WTC11 (cell line): ENCODE data around the gene MOSPD3. TPM values are rescaled to one million over a fixed set of nuclear protein-coding genes. Genes with fewer than 3 reads are reported as not detected.

ENCODE experiments used
- ATAC-seq: fragments of 200-7000 bp; cut with Tn5 transposase; 2 replicates; pipeline ENCODE4 v1.10.0; 2021; ENCODE audit warnings: mild to moderate bottlenecking, moderate library complexity
- CTCF ChIA-PET: fragments of 300-600 bp; sonication (Branson Sonifier 250); formaldehyde crosslinking; loops from one replicate; lab custom pipeline; 2021; ENCODE audit warnings: antibody characterized with exemption; lab: Charles Lee
- POLR2A ChIA-PET: fragments of 350-600 bp; sonication (Branson Sonifier 250); formaldehyde crosslinking; loops from one replicate; lab custom pipeline; 2021; ENCODE audit warnings: antibody characterized with exemption; lab: Charles Lee
- DNase-seq: peaks from one replicate; pipeline ENCODE4 v3.0.0; 2021; ENCODE audit warnings: low spot score
- H3K27ac Mint-ChIP-seq: 2 replicates; pipeline ENCODE4 v1.8.0; 2021; ENCODE audit warnings: mixed read lengths
- H3K27me3 Mint-ChIP-seq: 2 replicates; pipeline ENCODE4 v1.8.0; 2021; ENCODE audit warnings: low read depth, mild to moderate bottlenecking, moderate library complexity, mixed read lengths
- H3K36me3 Mint-ChIP-seq: 2 replicates; pipeline ENCODE4 v1.8.0; 2021; ENCODE audit warnings: mixed read lengths
- H3K4me1 Mint-ChIP-seq: 2 replicates; pipeline ENCODE4 v1.8.0; 2022; ENCODE audit warnings: mixed read lengths
- H3K4me3 Mint-ChIP-seq: 2 replicates; pipeline ENCODE4 v1.8.0; 2021; ENCODE audit warnings: mild to moderate bottlenecking, moderate library complexity, mixed read lengths
- H3K9me3 Mint-ChIP-seq: 2 replicates; pipeline ENCODE4 v1.8.0; 2021; ENCODE audit warnings: mixed read lengths
- CBFB ChIP-seq: sonication (generic); formaldehyde crosslinking; IDR thresholded peaks from 2 replicates; pipeline ENCODE4 v1.8.1; 2022; ENCODE audit warnings: mild to moderate bottlenecking, low read depth, missing genetic modification reagents
- EMX1 ChIP-seq: fragments of 250-450 bp; sonication (Bioruptor Pico); IDR thresholded peaks from 2 replicates; pipeline ENCODE4 v1.8.0; 2021; ENCODE audit warnings: mild to moderate bottlenecking
- FOXP1 ChIP-seq: sonication (generic); formaldehyde crosslinking; IDR thresholded peaks from 2 replicates; pipeline ENCODE4 v1.8.0; 2022; ENCODE audit warnings: missing genetic modification reagents, mild to moderate bottlenecking, moderate library complexity, borderline replicate concordance
- MYBL2 ChIP-seq: sonication (generic); formaldehyde crosslinking; IDR thresholded peaks from 2 replicates; pipeline ENCODE4 v1.8.1; 2023; ENCODE audit warnings: mild to moderate bottlenecking, moderate library complexity, missing genetic modification reagents
- NFATC4 ChIP-seq: fragments of 250-450 bp; sonication (Bioruptor Pico); IDR thresholded peaks from 2 replicates; pipeline ENCODE4 v1.9.0; 2021; ENCODE audit warnings: mild to moderate bottlenecking
- NFE2L1 ChIP-seq: sonication (generic); formaldehyde crosslinking; IDR thresholded peaks from 2 replicates; pipeline ENCODE4 v1.8.1; 2023; ENCODE audit warnings: missing genetic modification reagents
- NR3C1 ChIP-seq: sonication (generic); formaldehyde crosslinking; conservative IDR thresholded peaks from 2 replicates; pipeline ENCODE4 v1.8.1; 2023; ENCODE audit warnings: low read depth, mild to moderate bottlenecking, missing genetic modification reagents
- OVOL2 ChIP-seq: fragments of 250-450 bp; sonication (Bioruptor Pico); IDR thresholded peaks from 2 replicates; pipeline ENCODE4 v1.9.0; 2021; ENCODE audit warnings: mild to moderate bottlenecking, borderline replicate concordance
- PRRX2 ChIP-seq: fragments of 250-450 bp; sonication (Bioruptor Pico); IDR thresholded peaks from 2 replicates; pipeline ENCODE4 v1.8.0; 2021; ENCODE audit warnings: mild to moderate bottlenecking
- RORB ChIP-seq: fragments of 250-450 bp; sonication (Bioruptor Pico); IDR thresholded peaks from 2 replicates; pipeline ENCODE4 v1.9.0; 2021; ENCODE audit warnings: mild to moderate bottlenecking
- SMAD4 ChIP-seq: sonication (generic); formaldehyde crosslinking; IDR thresholded peaks from 2 replicates; pipeline ENCODE4 v1.8.0; 2022; ENCODE audit warnings: mild to moderate bottlenecking, missing genetic modification reagents
- ZNF138 ChIP-seq: sonication (generic); formaldehyde crosslinking; conservative IDR thresholded peaks from 2 replicates; pipeline ENCODE4 v1.8.1; 2022; ENCODE audit warnings: mild to moderate bottlenecking, moderate library complexity, missing genetic modification reagents
- ZNF219 ChIP-seq: sonication (generic); formaldehyde crosslinking; IDR thresholded peaks from 2 replicates; pipeline ENCODE4 v1.8.0; 2023; ENCODE audit warnings: missing genetic modification reagents, mild to moderate bottlenecking, borderline replicate concordance
- ZNF423 ChIP-seq: fragments of 250-450 bp; sonication (Bioruptor Pico); IDR thresholded peaks from 2 replicates; pipeline ENCODE4 v2.1.2; 2022; ENCODE audit warnings: mild to moderate bottlenecking, moderate library complexity
- ZNF671 ChIP-seq: fragments of 250-450 bp; sonication (Bioruptor Pico); IDR thresholded peaks from 2 replicates; pipeline ENCODE4 v1.8.0; 2021; ENCODE audit warnings: mild to moderate bottlenecking
- total RNA-seq: library from RNA; stranded (reverse); gene quantifications from 3 replicates; pipeline ENCODE4 v1.2.3, GENCODE V29; 2021
- TF ChIP-seq, protein P1 (sequence below): sonication (generic); formaldehyde crosslinking; IDR thresholded peaks from 2 replicates; pipeline ENCODE4 v1.8.0; 2022; ENCODE audit warnings: mild to moderate bottlenecking, missing genetic modification reagents
- TF ChIP-seq, protein P2 (sequence below): sonication (generic); formaldehyde crosslinking; IDR thresholded peaks from 2 replicates; pipeline ENCODE4 v1.8.1; 2023; ENCODE audit warnings: mild to moderate bottlenecking, moderate library complexity, missing genetic modification reagents
- TF ChIP-seq, protein P3 (sequence below): sonication (generic); formaldehyde crosslinking; IDR thresholded peaks from 2 replicates; pipeline ENCODE4 v1.8.0; 2023; ENCODE audit warnings: missing genetic modification reagents
- TF ChIP-seq, protein P4 (sequence below): sonication (generic); formaldehyde crosslinking; IDR thresholded peaks from 2 replicates; pipeline ENCODE4 v1.8.0; 2022; ENCODE audit warnings: mild to moderate bottlenecking, missing genetic modification reagents
- TF ChIP-seq, protein P5 (sequence below): sonication (generic); formaldehyde crosslinking; conservative IDR thresholded peaks from 2 replicates; pipeline ENCODE4 v1.8.1; 2022; ENCODE audit warnings: mild to moderate bottlenecking, missing genetic modification reagents
- TF ChIP-seq, protein P6 (sequence below): fragments of 250-450 bp; sonication (Bioruptor Pico); IDR thresholded peaks from 2 replicates; pipeline ENCODE4 v1.9.0; 2021; ENCODE audit warnings: moderate library complexity, mild to moderate bottlenecking, inconsistent platforms, borderline replicate concordance
- TF ChIP-seq, protein P7 (sequence below): sonication (generic); formaldehyde crosslinking; IDR thresholded peaks from 2 replicates; pipeline ENCODE4 v1.8.1; 2022; ENCODE audit warnings: mild to moderate bottlenecking, moderate library complexity, missing genetic modification reagents
- TF ChIP-seq, protein P8 (sequence below): fragments of 250-450 bp; sonication (Bioruptor Pico); IDR thresholded peaks from 2 replicates; pipeline ENCODE4 v1.9.0; 2021; ENCODE audit warnings: mild to moderate bottlenecking

MOSPD3 gene
- total RNA-seq, 1 experiment from 2014 or later, result 21.9 TPM

DNA sequence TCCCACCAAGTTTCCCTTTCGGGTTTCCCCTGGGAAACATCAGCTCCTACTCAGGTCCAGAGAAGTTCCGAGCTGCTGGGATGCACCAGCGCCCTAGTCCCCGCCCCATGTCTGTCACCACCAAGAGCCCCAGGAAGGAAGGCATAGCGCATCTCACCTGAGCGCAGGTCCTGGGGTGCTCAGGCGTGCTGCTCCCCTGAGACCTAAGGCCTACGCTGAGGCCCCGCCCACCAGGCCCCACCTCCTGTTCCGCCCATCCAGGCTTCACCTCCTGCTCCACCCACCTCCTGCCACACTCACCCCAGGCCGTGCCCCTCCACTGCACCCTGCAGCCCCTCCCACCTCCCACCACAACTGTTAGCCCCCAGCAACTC, 30.2 kb downstream of the MOSPD3 start (continued):
- TF ChIP-seq NFATC4 (CRISPR knock-in tag), result no peak
- TF ChIP-seq, protein P1, sequence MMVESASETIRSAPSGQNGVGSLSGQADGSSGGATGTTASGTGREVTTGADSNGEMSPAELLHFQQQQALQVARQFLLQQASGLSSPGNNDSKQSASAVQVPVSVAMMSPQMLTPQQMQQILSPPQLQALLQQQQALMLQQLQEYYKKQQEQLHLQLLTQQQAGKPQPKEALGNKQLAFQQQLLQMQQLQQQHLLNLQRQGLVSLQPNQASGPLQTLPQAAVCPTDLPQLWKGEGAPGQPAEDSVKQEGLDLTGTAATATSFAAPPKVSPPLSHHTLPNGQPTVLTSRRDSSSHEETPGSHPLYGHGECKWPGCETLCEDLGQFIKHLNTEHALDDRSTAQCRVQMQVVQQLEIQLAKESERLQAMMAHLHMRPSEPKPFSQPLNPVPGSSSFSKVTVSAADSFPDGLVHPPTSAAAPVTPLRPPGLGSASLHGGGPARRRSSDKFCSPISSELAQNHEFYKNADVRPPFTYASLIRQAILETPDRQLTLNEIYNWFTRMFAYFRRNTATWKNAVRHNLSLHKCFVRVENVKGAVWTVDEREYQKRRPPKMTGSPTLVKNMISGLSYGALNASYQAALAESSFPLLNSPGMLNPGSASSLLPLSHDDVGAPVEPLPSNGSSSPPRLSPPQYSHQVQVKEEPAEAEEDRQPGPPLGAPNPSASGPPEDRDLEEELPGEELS, result no peak
- TF ChIP-seq CBFB (CRISPR knock-in tag), result no peak
- TF ChIP-seq, protein P2, sequence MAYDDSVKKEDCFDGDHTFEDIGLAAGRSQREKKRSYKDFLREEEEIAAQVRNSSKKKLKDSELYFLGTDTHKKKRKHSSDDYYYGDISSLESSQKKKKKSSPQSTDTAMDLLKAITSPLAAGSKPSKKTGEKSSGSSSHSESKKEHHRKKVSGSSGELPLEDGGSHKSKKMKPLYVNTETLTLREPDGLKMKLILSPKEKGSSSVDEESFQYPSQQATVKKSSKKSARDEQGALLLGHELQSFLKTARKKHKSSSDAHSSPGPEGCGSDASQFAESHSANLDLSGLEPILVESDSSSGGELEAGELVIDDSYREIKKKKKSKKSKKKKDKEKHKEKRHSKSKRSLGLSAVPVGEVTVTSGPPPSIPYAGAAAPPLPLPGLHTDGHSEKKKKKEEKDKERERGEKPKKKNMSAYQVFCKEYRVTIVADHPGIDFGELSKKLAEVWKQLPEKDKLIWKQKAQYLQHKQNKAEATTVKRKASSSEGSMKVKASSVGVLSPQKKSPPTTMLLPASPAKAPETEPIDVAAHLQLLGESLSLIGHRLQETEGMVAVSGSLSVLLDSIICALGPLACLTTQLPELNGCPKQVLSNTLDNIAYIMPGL (CRISPR knock-in tag), result no peak
- TF ChIP-seq, protein P3, sequence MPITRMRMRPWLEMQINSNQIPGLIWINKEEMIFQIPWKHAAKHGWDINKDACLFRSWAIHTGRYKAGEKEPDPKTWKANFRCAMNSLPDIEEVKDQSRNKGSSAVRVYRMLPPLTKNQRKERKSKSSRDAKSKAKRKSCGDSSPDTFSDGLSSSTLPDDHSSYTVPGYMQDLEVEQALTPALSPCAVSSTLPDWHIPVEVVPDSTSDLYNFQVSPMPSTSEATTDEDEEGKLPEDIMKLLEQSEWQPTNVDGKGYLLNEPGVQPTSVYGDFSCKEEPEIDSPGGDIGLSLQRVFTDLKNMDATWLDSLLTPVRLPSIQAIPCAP, result no peak
- TF ChIP-seq NFE2L1 (CRISPR knock-in tag), result no peak
- TF ChIP-seq, protein P4, sequence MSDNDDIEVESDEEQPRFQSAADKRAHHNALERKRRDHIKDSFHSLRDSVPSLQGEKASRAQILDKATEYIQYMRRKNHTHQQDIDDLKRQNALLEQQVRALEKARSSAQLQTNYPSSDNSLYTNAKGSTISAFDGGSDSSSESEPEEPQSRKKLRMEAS, result no peak
- TF ChIP-seq ZNF671, result no peak
- TF ChIP-seq ZNF219 (CRISPR knock-in tag), result no peak
- TF ChIP-seq, all 79 proteins: peak for 0

DNA sequence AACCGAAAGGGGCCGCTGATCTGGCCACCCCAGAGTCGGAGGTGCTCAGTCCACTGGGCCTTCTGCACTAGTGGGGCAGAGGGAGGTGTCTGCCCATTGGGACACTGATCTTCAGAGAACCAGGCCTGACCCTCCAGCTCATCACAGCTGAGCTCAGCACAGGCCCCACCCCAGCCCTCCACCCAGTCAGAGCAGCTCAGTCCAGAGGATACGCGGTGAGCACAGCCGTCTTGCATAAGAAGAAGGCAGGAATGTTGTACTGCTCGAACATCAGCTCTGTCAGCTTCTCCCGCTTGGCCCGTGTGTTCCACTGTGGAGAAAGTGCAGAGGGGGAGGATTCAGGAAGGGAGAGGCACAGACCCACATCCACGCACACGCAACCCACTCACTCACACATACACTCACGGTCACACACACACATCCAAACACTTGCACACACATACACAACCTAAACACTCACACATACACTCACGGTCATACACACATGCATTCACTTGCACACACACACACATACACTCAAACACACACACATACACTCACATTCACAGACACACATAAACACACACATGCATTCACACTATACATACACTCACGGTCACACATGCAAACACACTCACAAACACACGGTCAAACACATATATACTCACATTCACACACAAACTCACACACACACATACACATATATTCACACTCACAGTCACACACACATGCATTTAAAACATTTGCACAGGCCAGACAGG, 37.7 kb downstream of the MOSPD3 start:
- no peaks in the 10 kb centered on the region for H3K36me3 Mint-ChIP-seq
- no peak overlapping the region for H3K4me3 Mint-ChIP-seq
- DNase-seq (no peak), ATAC-seq (no peak)
- H3K27me3 Mint-ChIP-seq, result peaks cover 27% of the 10 kb centered on the region
- TF ChIP-seq MYBL2 (CRISPR knock-in tag) (no peak), SMAD4 (CRISPR knock-in tag) (no peak), RORB (CRISPR knock-in tag) (no peak), NFE2L1 (CRISPR knock-in tag) (no peak), FOXP1 (CRISPR knock-in tag) (no peak), ZNF423 (CRISPR knock-in tag) (no peak), OVOL2 (no peak), NR3C1 (CRISPR knock-in tag) (no peak), ZNF671 (no peak), ZNF138 (CRISPR knock-in tag) (no peak), PRRX2 (CRISPR knock-in tag) (no peak), NFATC4 (CRISPR knock-in tag) (no peak), EMX1 (CRISPR knock-in tag) (no peak)
- TF ChIP-seq, protein P5, sequence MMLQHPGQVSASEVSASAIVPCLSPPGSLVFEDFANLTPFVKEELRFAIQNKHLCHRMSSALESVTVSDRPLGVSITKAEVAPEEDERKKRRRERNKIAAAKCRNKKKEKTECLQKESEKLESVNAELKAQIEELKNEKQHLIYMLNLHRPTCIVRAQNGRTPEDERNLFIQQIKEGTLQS (CRISPR knock-in tag), result no peak
- TF ChIP-seq, protein P6, sequence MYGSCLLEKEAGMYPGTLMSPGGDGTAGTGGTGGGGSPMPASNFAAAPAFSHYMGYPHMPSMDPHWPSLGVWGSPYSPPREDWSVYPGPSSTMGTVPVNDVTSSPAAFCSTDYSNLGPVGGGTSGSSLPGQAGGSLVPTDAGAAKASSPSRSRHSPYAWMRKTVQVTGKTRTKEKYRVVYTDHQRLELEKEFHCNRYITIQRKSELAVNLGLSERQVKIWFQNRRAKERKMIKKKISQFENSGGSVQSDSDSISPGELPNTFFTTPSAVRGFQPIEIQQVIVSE (CRISPR knock-in tag), result no peak
- TF ChIP-seq, protein P2 (CRISPR knock-in tag), result no peak
- TF ChIP-seq, protein P7, sequence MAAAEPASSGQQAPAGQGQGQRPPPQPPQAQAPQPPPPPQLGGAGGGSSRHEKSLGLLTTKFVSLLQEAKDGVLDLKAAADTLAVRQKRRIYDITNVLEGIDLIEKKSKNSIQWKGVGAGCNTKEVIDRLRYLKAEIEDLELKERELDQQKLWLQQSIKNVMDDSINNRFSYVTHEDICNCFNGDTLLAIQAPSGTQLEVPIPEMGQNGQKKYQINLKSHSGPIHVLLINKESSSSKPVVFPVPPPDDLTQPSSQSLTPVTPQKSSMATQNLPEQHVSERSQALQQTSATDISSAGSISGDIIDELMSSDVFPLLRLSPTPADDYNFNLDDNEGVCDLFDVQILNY (CRISPR knock-in tag), result no peak
- TF ChIP-seq, protein P8, sequence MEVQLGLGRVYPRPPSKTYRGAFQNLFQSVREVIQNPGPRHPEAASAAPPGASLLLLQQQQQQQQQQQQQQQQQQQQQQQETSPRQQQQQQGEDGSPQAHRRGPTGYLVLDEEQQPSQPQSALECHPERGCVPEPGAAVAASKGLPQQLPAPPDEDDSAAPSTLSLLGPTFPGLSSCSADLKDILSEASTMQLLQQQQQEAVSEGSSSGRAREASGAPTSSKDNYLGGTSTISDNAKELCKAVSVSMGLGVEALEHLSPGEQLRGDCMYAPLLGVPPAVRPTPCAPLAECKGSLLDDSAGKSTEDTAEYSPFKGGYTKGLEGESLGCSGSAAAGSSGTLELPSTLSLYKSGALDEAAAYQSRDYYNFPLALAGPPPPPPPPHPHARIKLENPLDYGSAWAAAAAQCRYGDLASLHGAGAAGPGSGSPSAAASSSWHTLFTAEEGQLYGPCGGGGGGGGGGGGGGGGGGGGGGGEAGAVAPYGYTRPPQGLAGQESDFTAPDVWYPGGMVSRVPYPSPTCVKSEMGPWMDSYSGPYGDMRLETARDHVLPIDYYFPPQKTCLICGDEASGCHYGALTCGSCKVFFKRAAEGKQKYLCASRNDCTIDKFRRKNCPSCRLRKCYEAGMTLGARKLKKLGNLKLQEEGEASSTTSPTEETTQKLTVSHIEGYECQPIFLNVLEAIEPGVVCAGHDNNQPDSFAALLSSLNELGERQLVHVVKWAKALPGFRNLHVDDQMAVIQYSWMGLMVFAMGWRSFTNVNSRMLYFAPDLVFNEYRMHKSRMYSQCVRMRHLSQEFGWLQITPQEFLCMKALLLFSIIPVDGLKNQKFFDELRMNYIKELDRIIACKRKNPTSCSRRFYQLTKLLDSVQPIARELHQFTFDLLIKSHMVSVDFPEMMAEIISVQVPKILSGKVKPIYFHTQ, result no peak
- H3K27ac Mint-ChIP-seq, result no peak overlapping the region
- H3K4me1 Mint-ChIP-seq, result peaks cover 6% of the 10 kb centered on the region
- POLR2A ChIA-PET, result no interaction called here
- no peaks in the 10 kb centered on the region for H3K9me3 Mint-ChIP-seq
- CTCF ChIA-PET, result interaction anchor here (0.6 to 6.8 kb wide), 3 partner anchors 17 to 45 kb away, joined by 3 to 67 read pairs (median 5); no protein-coding TSS in a partner anchor
